Kidney (tissue), 14 donors: ENCODE measurements around the gene ZNF835. TPM values are rescaled to one million over a fixed set of nuclear protein-coding genes. Genes with fewer than 3 reads are reported as not detected.

ENCODE experiments used
- DNase-seq, 5 donors: peaks; one replicate each; pipeline ENCODE4 v3.0.0-alpha.2; 2013 to 2020
- FAIRE-seq: peaks from 2 replicates; lab custom pipeline; 2012; peaks lifted over from hg19 to GRCh38; lab: Jason Lieb, UNC
- H3K27ac ChIP-seq, 2 donors: one replicate each; pipeline ENCODE4 v1.7.0; 2013; ENCODE audit warnings: low read depth in 2 of 2, low read length in 2 of 2, inconsistent platforms in 1 of 2
- H3K27me3 ChIP-seq: one replicate; pipeline ENCODE4 v1.7.1; 2013; ENCODE audit warnings: low read length, inconsistent platforms; ENCODE audit not compliant: control insufficient read depth, insufficient read depth
- H3K36me3 ChIP-seq, 3 donors: one replicate each; pipeline versions ENCODE4 v1.7.0 to v1.7.1; 2013; ENCODE audit warnings: low read length in 3 of 3, control low read depth in 1 of 3, inconsistent platforms in 1 of 3; ENCODE audit not compliant: insufficient read depth in 3 of 3, control insufficient read depth in 2 of 3
- H3K4me1 ChIP-seq, 3 donors: one replicate each; pipeline versions ENCODE4 v1.7.0 to v1.7.1; 2013; ENCODE audit warnings: low read length in 3 of 3, inconsistent platforms in 1 of 3, low read depth in 1 of 3; ENCODE audit not compliant: control insufficient read depth in 2 of 3, insufficient read depth in 2 of 3
- H3K4me3 ChIP-seq, 3 donors: one replicate each; pipeline versions ENCODE4 v1.7.0 to v1.8.1; 2013; ENCODE audit warnings: low read length in 3 of 3, control low read depth in 1 of 3, inconsistent platforms in 1 of 3
- H3K9ac ChIP-seq, 3 donors: one replicate each; pipeline versions ENCODE4 v1.7.0 to v1.7.1; 2013; ENCODE audit warnings: low read length in 3 of 3, control low read depth in 1 of 3, inconsistent platforms in 1 of 3
- H3K9me3 ChIP-seq, 3 donors: one replicate each; pipeline versions ENCODE4 v1.7.0 to v1.7.1; 2013; ENCODE audit warnings: low read length in 3 of 3, control low read depth in 1 of 3, inconsistent platforms in 1 of 3; ENCODE audit not compliant: control insufficient read depth in 2 of 3, insufficient read depth in 1 of 3
- CTCF ChIP-seq: IDR thresholded peaks from 3 replicates; pipeline ENCODE4 v1.5.1; 2012; ENCODE audit warnings: mild to moderate bottlenecking, moderate library complexity, borderline replicate concordance; ENCODE audit not compliant: insufficient read depth; ENCODE audit errors: extremely low read depth
- intact Hi-C: fragments of 100-400 bp; cut with DNase I; formaldehyde crosslinking; loops from one replicate; pipeline ENCODE4 v1.11.1; 2022
- polyA plus RNA-seq: library from polyadenylated mRNA; stranded (reverse); fragments of 350-450 nt; fragmentation: Illumina TruSeq; extraction: RNeasy Lipid Tissue Mini Kit (QIAGEN cat#74804); gene quantifications from one replicate; pipeline ENCODE4 v1.2.3, GENCODE V29; 2014; ENCODE audit warnings: low read depth, low replicate concordance; ENCODE audit not compliant: insufficient read depth
- total RNA-seq: library from RNA; stranded (reverse); fragmentation: NEBNext Ultra II Directional; extraction: Animal tissue kit (Norgen Biotek cat#: 25700); gene quantifications from one replicate; pipeline ENCODE4 v1.2.1, GENCODE V29; 2021
- donor health status: control.
- donor health status: control.
- donor health status: control.
- donor health status: control.
- donor health status: control.
- donor health status: DM: yes; HTN: yes; CAD: no.
- donor health status: Normal renal cell carcinoma (clear cell type).

Gene ZNF835
- total and polyA plus RNA-seq, 2 donors from 2014 or later: 1.7 to 5.3 TPM

- Histone ChIP-seq H3K36me3 (no peaks in the 10 kb centered on the region), H3K4me1 (no peaks in the 10 kb centered on the region), H3K4me3 (no peak overlapping the region), H3K9me3 (peaks cover 0 to 6% (median 0%) of the 10 kb centered on the region in 3 donors), H3K27me3 (no peaks in the 10 kb centered on the region), H3K27ac (no peak overlapping the region), H3K9ac (no peak overlapping the region)
- DNase-seq (no peak), FAIRE-seq (no peak)
- intact Hi-C loops: no loop called here
- no peak for TF ChIP-seq CTCF
Observed at GRCh38 chr19:56705939-56706338, 34.4 kb upstream of the ZNF835 start.

- Histone ChIP-seq H3K27ac (no peak overlapping the region), H3K27me3 (no peaks in the 10 kb centered on the region), H3K4me1 (no peaks in the 10 kb centered on the region), H3K4me3 (no peak overlapping the region), H3K36me3 (no peaks in the 10 kb centered on the region), H3K9ac (no peak overlapping the region), H3K9me3 (peaks cover 0 to 6% (median 0%) of the 10 kb centered on the region in 3 donors)
- no peak for DNase-seq
- FAIRE-seq: no peak
- no peak for TF ChIP-seq CTCF
- intact Hi-C loops: no loop called here
Observed at GRCh38 chr19:56701895-56702294, 30.3 kb upstream of the ZNF835 start.

GRCh38 chr19:56699552-56699951 lies 28.0 kb upstream of the ZNF835 start:
- intact Hi-C loops: no loop called here
- no peak for FAIRE-seq
- Histone ChIP-seq H3K27me3 (no peaks in the 10 kb centered on the region), H3K9ac (no peak overlapping the region), H3K4me1 (no peaks in the 10 kb centered on the region), H3K4me3 (no peak overlapping the region), H3K36me3 (no peaks in the 10 kb centered on the region), H3K9me3 (peaks cover 0 to 4% (median 0%) of the 10 kb centered on the region in 3 donors), H3K27ac (no peak overlapping the region)
- TF ChIP-seq CTCF: no peak
- DNase-seq: no peak
